ENCODE measurements around the gene CHRNA4. TPM values are rescaled to one million over a fixed set of nuclear protein-coding genes. Genes with fewer than 3 reads are reported as not detected.

The CHRNA4 gene
- total RNA-seq, 2 donors from 2014 or later: not detected

DNA sequence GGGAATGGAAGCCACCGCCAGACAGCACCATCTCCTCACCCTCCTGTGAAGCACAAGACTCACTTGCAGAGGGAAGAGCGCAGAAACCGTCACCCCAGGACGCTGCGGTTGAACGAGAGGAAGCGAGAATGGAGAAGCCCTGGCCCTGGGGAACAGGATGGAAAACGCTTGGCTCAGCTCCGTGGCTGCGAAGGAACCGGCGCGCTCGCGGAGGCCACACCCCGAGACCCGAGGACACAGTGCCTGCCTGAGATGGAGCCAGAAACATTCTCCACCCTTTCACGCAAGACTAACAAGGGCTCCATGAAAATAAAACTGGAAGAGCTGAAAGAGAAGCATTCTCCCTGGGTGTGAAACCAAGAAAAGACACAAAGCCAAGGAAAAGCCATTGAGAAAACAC, 25.3 kb upstream of the CHRNA4 start:
- no peak for ATAC-seq (ENCODE audit: insufficient number of reproducible peaks, low FRiP score, low read depth)
- no peak overlapping the region for H3K27ac ChIP-seq
- DNase-seq (ENCODE audit: low spot score): no peak
- H3K27me3 ChIP-seq (replicated peaks; ENCODE audit: insufficient read depth): no peaks in the 10 kb centered on the region
- no peaks in the 10 kb centered on the region for H3K4me1 ChIP-seq (ENCODE audit: control insufficient read depth in 1 of 2, low read depth in 2 of 2)
- H3K36me3 ChIP-seq: no peaks in the 10 kb centered on the region
- H3K4me3 ChIP-seq: no peak overlapping the region
- TF ChIP-seq, protein P1, sequence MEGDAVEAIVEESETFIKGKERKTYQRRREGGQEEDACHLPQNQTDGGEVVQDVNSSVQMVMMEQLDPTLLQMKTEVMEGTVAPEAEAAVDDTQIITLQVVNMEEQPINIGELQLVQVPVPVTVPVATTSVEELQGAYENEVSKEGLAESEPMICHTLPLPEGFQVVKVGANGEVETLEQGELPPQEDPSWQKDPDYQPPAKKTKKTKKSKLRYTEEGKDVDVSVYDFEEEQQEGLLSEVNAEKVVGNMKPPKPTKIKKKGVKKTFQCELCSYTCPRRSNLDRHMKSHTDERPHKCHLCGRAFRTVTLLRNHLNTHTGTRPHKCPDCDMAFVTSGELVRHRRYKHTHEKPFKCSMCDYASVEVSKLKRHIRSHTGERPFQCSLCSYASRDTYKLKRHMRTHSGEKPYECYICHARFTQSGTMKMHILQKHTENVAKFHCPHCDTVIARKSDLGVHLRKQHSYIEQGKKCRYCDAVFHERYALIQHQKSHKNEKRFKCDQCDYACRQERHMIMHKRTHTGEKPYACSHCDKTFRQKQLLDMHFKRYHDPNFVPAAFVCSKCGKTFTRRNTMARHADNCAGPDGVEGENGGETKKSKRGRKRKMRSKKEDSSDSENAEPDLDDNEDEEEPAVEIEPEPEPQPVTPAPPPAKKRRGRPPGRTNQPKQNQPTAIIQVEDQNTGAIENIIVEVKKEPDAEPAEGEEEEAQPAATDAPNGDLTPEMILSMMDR (IDR thresholded peaks at IDR 0.05): no peak
- peaks cover 10% of the 10 kb centered on the region for H3K9me3 ChIP-seq

DNA sequence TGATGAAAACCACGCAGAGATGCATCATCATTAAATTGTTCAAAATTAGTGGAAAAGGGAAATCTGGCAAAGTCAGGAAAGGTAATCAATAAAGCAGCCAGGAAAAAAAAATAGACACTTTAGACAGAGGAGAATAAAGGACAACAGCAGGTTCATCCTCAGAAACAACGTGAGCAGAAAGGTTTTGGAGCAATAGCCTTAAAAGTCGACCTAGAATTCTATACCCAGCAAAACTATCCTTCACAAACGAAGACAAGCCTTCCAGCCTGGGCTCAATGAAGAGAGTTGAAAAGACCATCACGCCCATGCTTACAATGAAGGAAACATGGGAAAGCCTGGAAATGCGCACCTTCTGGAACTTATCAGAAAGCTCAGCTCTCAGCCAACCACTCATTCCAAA, 24.7 kb upstream of the CHRNA4 start:
- no peak overlapping the region for H3K27ac ChIP-seq
- H3K36me3 ChIP-seq: no peaks in the 10 kb centered on the region
- H3K27me3 ChIP-seq (replicated peaks; ENCODE audit: insufficient read depth): no peaks in the 10 kb centered on the region

DNA sequence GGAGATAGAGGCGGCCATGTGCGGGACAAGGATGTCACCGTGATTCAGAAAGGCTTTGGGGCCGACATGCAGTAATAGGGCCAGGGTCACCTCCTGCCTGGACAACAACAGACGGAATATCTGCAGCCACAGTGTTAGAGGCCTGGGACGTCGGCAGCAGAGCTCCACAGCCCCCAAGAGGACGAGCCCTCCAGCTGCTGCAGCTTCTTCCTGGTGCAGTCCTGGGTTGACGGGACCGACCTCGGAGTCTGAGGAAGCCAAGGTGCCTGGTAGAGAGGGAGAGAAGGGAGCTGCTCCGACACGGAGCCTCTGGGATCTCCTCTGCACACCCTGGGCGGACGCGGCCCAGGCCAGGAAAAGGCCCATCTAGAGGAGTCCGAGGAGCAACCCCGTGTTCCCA, 23.2 kb upstream of the CHRNA4 start:
- TF ChIP-seq, protein P1 (IDR thresholded peaks at IDR 0.05): no peak
- Histone ChIP-seq H3K4me1 (ENCODE audit: control insufficient read depth in 1 of 2, low read depth in 2 of 2) (no peaks in the 10 kb centered on the region), H3K36me3 (no peaks in the 10 kb centered on the region), H3K27ac (no peak overlapping the region), H3K4me3 (no peak overlapping the region), H3K9me3 (peaks cover 7% of the 10 kb centered on the region), H3K27me3 (replicated peaks; ENCODE audit: insufficient read depth) (no peaks in the 10 kb centered on the region)
- ATAC-seq (ENCODE audit: insufficient number of reproducible peaks, low FRiP score, low read depth) (no peak), DNase-seq (ENCODE audit: low spot score) (no peak)

More for the DNA sequence above, 24.7 kb upstream of the CHRNA4 start:
- no peaks in the 10 kb centered on the region for H3K4me1 ChIP-seq (ENCODE audit: control insufficient read depth in 1 of 2, low read depth in 2 of 2)
- H3K4me3 ChIP-seq: no peak overlapping the region
- H3K9me3 ChIP-seq: peaks cover 7% of the 10 kb centered on the region
- ATAC-seq (ENCODE audit: insufficient number of reproducible peaks, low FRiP score, low read depth) (no peak), DNase-seq (ENCODE audit: low spot score) (no peak)
- TF ChIP-seq, protein P1 (IDR thresholded peaks at IDR 0.05): no peak

DNA sequence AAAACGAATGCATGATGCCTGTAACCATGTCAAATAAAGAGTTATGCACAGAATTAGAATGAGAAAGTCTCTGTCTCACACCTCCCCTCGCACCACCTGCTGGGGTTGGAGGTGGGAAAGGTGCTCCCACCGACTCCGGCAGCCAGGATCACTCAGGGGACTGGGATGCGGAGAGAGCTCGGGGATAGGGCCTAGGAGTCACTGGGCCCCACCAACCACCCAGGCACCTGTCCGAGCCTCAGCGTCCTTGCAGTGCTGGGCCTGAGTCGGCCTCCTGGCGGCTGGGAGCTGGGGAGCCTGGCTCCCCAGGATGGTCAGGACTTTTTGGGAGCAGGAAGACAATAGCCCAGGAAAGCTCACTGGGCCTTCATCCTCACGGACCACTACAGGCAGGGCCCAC, 22.4 kb upstream of the CHRNA4 start:
- Histone ChIP-seq H3K27me3 (replicated peaks; ENCODE audit: insufficient read depth) (no peaks in the 10 kb centered on the region), H3K4me3 (no peak overlapping the region), H3K36me3 (no peaks in the 10 kb centered on the region), H3K4me1 (ENCODE audit: control insufficient read depth in 1 of 2, low read depth in 2 of 2) (no peaks in the 10 kb centered on the region), H3K27ac (no peak overlapping the region), H3K9me3 (peaks cover 7% of the 10 kb centered on the region)
- no peak for ATAC-seq (ENCODE audit: insufficient number of reproducible peaks, low FRiP score, low read depth)
- DNase-seq (ENCODE audit: low spot score): no peak
- TF ChIP-seq, protein P1 (IDR thresholded peaks at IDR 0.05): no peak

DNA sequence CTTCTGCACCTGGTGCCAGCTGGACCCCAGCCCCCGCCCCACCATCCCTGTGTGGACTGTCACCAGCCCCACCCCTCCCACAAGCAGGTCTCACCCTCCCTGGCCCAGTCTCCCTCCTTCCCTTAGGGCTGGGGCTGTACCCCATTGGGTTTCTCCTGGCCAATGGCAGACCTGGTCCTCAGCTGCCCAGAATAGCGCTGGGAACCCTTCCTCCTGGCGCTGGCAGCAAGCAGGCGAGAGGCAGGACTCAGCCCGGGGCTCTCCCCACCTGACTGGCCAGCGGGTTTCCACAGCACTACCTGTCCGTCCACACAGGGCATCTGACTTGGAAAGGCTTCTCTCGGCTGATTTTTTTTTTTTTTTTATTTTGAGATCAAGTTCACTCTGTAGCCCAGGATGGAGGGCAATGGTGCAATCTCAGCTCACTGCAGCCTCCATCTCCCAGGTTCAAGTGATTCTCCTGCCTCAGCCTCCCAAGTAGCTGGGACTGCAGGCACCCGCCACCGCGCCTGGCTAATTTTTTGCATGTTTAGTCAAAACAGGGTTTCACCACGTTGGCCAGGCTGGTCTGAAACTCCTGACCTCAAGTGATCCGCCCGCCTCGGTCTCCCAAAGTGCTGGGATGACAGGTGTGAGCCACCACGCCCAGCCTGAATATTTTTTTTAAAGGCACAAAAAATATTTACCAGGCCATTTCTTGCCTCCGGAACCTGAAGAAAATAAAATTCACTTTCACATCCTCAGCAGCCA, 21.6 kb upstream of the CHRNA4 start:
- no peak overlapping the region for H3K27ac ChIP-seq
- DNase-seq (ENCODE audit: low spot score) (no peak), ATAC-seq (ENCODE audit: insufficient number of reproducible peaks, low FRiP score, low read depth) (no peak)
- peaks cover 7% of the 10 kb centered on the region for H3K9me3 ChIP-seq
- H3K4me1 ChIP-seq (ENCODE audit: control insufficient read depth in 1 of 2, low read depth in 2 of 2): no peaks in the 10 kb centered on the region
- no peak overlapping the region for H3K4me3 ChIP-seq
- no peaks in the 10 kb centered on the region for H3K27me3 ChIP-seq (replicated peaks; ENCODE audit: insufficient read depth)
- no peaks in the 10 kb centered on the region for H3K36me3 ChIP-seq
- TF ChIP-seq, protein P1 (IDR thresholded peaks at IDR 0.05): no peak
